HG03469 (cell line): ENCODE measurements around the gene FHIT.

Experiments
- ATAC-seq: cut with Tn5 transposase; IDR thresholded peaks from one replicate; pipeline ENCODE4 v1.9.1; 2021; ENCODE audit warnings: mild to moderate bottlenecking, moderate library complexity, moderate number of reproducible peaks; ENCODE audit not compliant: unreplicated experiment

Gene FHIT

DNA sequence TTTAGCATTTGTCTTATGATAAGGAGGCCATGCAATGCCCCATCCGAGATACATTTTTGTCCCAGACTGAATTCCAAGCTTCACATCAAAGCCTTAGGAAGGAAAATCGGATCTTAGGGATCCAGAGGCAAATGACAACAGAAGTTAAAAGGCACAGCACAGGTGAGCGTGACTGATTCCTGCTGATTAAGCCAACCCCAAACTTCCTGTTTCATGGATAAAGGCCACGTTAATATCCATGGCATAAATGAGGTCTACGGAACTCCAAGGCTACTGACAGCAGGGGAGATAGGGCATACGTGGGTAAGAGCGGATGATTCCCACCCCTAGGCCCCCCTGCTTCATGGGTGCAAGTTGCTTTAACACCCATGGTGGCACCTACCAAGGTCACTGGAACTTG, 471.6 kb downstream of the FHIT start:
- ATAC-seq: no peak

DNA sequence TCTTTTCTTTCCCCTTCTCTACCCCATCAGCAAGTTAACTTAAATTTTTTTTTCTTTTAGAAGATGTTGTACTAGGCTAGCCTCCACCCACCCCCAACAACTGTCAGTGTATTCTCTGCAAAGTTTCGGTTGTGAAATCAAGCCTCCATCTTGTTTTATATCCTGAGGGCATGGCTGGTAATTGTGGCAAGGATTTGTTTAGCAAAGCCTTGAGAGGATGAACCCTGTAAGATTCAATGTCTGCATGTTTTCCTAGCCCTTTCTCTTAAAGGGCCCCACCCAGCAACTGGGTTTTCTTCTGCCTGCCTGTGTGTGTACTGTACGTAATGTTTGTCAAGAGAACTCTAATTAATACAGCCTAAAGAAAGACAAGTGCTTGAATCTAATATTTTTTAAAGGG, 475.3 kb downstream of the FHIT start:
- no peak for ATAC-seq

- no peak for ATAC-seq
Observed at GRCh38 chr3:60774617-60775016, 476.6 kb downstream of the FHIT start.

- ATAC-seq: no peak
Observed at GRCh38 chr3:60772584-60772983, 478.7 kb downstream of the FHIT start.

DNA sequence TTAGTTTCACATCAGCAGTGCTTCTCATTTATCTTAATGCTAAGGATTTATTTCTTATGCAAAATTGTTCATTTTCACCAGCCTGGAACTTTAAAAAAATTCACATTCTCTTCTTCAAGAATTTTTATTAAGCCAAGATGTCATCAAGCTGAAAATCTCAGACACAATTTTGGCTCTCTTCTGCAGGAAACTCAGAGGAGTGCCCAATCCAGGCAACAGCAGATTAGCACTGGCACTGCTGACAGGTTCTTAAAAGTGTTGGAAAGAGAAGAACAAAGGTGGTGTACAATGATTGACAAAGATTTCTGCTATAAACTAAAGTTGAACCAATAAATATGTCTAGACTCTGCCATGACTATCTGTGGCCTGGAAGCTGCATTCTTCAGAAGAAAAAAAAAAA, 479.5 kb downstream of the FHIT start:
- no peak for ATAC-seq

GRCh38 chr3:60770532-60770931, 480.7 kb downstream of the FHIT start:
- no peak for ATAC-seq

- no peak for ATAC-seq
Observed at GRCh38 chr3:60767536-60767935, 483.7 kb downstream of the FHIT start.

DNA sequence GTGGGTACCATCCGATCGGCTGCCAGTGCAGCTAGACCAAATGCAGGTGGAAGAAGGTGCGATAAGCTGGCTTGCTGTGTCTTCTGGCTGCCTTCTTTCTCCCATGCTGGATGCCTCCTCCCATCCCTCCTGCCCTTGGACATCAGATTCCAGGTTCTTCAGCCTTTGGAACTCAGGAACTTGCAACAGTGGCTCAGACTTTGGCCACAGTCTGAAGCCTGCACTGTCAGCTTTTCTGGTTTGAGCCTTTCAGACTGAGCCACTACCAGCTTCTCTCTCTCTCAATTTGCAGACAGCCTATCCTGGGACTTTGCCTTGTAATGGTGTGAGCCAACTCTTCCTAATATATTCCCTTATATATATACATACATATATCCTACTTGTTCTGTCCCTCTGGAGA, 485.5 kb downstream of the FHIT start:
- ATAC-seq: no peak

DNA sequence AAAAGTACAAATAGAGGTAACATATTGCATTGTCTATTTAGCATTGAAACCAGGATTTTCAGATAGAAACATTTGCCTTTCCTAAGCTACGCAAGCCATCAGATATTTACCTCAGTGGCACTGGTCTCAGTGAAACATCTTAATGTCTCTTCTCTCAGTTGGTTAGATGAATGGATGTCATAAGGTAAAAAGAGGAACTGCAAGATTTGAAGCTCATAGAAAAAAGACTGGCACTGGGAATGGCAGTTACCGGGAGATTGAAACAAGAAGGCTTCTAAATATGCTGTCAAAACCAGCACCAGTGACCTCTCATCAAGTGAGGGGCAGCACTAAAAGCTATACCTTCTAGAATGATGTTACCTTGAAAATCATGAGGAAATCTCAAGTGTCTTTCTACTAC, 486.4 kb downstream of the FHIT start:
- ATAC-seq: no peak

GRCh38 chr3:60760145-60760544, 491.1 kb downstream of the FHIT start:
- no peak for ATAC-seq

GRCh38 chr3:60759439-60759838, 491.8 kb downstream of the FHIT start:
- ATAC-seq: no peak

- ATAC-seq: no peak
Observed at GRCh38 chr3:60758831-60759230, 492.4 kb downstream of the FHIT start.

- no peak for ATAC-seq
Observed at GRCh38 chr3:60758171-60758570, 493.1 kb downstream of the FHIT start.

GRCh38 chr3:60757724-60758123, 493.5 kb downstream of the FHIT start:
- ATAC-seq: no peak

DNA sequence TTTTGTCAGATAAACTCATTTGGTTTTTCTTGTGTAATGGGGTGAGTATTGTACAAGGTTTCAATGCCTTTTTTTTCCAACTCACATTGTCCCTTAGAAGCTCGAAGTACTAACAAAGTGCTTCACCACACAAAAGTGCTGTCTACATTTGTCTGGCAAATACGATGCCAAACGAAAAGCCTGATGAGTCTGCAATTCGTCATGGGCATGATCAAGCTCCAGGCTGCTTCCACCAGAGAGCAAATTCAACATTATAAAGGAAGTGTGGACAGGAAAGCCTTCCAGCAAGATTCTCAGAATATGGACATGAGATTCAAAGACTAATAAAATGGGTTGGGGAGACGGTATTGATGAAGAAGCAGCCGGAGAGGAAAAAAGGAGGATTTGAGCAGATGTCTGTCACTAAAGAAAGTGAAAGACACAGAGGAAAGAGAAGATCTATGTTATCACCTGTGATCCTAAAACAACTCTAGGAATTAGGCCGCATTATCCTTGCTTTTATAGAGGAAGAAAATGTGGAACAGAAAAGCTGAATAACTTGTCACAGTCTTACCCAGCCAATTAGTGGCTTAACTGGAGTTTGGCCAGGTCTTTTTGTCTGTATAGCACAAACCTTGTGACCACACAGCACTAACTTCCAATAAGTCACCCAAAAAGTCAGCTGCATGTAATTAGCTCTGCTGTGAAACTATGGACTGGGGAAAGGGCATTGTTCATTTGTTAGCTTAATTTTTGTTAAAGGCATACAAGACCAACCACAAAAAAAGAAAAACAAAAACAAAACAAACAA, 494.8 kb downstream of the FHIT start:
- no peak for ATAC-seq

DNA sequence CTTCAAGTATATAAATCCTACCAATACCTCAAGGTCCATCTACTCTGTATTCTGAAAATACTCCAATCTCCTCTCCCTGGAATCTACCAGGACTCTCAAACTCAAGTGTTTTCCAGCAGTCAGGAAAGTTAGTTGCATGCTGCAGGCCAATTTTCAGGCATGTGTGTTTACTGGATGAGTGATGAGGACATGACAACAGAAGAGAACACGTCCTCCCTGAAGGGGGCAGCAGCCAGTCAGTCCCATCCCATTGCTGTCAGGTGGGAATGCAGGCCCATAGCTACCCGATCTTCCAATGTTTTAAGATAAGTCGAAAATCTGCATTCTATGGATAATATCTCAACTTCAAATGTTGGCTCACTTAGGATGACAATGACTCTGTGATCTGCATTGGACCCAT, 496.2 kb downstream of the FHIT start:
- ATAC-seq: no peak

DNA sequence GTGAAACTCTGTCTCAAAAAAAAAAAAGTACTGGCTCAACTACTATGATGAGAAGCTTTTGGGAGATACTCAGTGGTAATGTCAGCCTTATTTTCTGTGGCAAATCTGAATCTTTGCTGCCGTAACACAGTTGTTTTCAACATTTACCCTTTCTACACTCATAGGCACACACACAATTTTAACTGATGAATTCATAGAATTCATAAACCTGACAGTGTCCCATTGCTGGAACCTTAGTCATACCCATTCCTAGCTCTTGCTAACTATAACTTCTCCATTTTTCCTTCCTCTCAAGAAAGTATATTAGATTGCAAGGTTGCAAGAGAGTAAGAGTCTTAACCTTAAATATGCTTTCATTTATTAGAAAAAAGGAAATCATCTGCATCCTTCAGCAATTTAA, 496.6 kb downstream of the FHIT start:
- ATAC-seq: no peak

DNA sequence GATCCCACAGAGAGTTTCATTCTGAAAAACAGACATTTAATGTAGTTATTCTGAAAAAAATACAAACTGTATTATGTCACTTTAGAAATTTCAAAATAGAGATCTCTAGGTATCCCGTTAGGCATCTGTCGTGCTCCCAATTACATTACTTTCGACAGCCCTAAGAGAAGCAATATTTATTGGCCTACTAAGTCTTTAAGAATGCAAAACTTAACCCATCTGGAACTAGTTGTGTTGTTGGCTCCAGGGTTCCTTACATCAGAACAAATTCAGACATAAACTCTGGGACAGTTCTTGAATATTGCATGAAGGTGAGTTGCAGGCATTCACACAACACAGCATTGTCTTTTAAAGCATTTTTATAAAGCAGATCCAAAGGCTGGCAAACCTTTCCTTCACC, 498.4 kb downstream of the FHIT start:
- no peak for ATAC-seq

- no peak for ATAC-seq
Observed at GRCh38 chr3:60746695-60747416, 504.4 kb downstream of the FHIT start.

DNA sequence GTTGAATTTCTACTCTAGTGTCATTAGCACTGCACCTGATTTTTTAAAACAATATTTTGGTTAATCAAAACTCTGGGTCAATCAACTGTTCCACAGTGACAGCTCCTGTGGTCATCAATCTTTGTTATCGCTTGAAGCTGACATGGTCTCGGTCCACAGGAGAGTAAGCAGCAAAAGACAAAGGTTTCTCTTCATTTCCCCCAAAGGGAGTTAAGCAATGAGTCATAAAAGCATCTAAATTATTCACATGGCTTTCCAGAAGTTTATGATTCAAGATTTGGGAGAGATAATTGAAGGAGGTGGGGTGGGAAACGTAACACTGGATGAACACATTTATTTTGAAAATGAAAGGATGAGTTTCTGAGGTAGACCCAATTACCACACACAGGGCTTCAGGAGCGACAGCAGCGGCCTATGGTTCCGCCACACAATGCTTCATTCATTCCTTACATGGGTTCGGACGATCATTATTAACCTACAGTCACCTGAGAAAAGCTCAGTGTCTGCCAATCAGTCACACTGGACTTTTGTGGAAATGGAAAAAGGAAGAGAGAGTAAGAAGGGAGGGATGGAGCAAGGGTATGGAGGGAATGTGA, 505.1 kb downstream of the FHIT start:
- no peak for ATAC-seq

- no peak for ATAC-seq
Observed at GRCh38 chr3:60743631-60744164, 507.6 kb downstream of the FHIT start.

DNA sequence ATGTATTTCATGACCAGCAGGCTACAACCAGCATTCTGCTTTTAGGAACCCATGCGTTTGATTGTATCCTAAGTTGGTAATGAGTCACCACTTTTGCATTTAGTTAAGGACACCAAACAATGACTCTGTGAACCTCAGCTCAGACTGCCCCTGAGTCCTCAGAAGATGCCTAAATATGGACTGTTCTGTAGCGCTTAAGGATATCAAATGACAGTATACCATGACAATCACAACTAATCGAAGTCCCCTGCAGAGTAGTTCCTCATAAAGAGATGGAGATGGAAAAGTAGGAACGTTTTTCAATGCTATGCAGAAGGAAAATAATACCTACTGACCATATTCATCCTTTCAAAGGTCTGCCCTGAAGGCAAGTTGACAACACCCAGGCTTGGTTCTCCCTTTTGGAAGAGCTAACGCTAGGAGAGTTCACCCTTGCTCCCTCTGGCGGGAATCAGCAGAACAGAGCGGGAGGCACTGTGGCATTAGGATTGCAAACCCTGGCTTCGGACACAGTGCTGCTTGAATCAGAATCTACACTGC, 508.6 kb downstream of the FHIT start:
- ATAC-seq: no peak
